HepG2 (cell line): ENCODE results near the gene SNIP1. TPM values are rescaled to one million over a fixed set of nuclear protein-coding genes. Genes with fewer than 3 reads are reported as not detected.

Experiments used
- CCAR2 ChIP-seq: fragments of 200-400 bp; formaldehyde crosslinking; optimal IDR thresholded peaks from 2 replicates; pipeline ENCODE3; 2018; ENCODE audit warnings: low read depth, mild to moderate bottlenecking, low read length, moderate library complexity
- FOXP1 ChIP-seq, 2 experiments: fragments of 450-650 bp in 1 of 2; IDR thresholded peaks; 2 replicates each; pipeline ENCODE4 v1.6.1; 2017 to 2018; ENCODE audit warnings: antibody characterized with exemption in 1 of 2
- GZF1 ChIP-seq: sonication (generic); formaldehyde crosslinking; IDR thresholded peaks from 2 replicates; pipeline ENCODE4 v1.5.1; 2020; ENCODE audit warnings: mild to moderate bottlenecking, missing genetic modification reagents
- PCBP1 ChIP-seq: fragments of 200-400 bp; formaldehyde crosslinking; IDR thresholded peaks from 2 replicates; pipeline ENCODE4 v1.6.1; 2017; ENCODE audit warnings: mild to moderate bottlenecking, low read depth, low read length, borderline replicate concordance
- SALL2 ChIP-seq: sonication (generic); formaldehyde crosslinking; IDR thresholded peaks from 2 replicates; pipeline ENCODE4 v1.8.1; 2023; ENCODE audit warnings: mild to moderate bottlenecking, missing genetic modification reagents, inconsistent platforms
- TCF7 ChIP-seq: sonication (generic); IDR thresholded peaks from 2 replicates; pipeline ENCODE4 v1.6.1; 2016; ENCODE audit warnings: antibody characterized with exemption, low read depth
- ZNF10 ChIP-seq: sonication (generic); formaldehyde crosslinking; IDR thresholded peaks from 2 replicates; pipeline ENCODE4 v1.4.0; 2020; ENCODE audit warnings: mild to moderate bottlenecking, low read depth, missing genetic modification reagents, borderline replicate concordance
- ZNF337 ChIP-seq: sonication (generic); formaldehyde crosslinking; IDR thresholded peaks from 2 replicates; pipeline ENCODE4 v1.5.1; 2020; ENCODE audit warnings: missing genetic modification reagents, low read depth, mild to moderate bottlenecking, borderline replicate concordance
- ZNF563 ChIP-seq: sonication (generic); formaldehyde crosslinking; IDR thresholded peaks from 2 replicates; pipeline ENCODE4 v1.8.0; 2022; ENCODE audit warnings: mild to moderate bottlenecking, moderate library complexity, missing genetic modification reagents
- ZNF772 ChIP-seq: sonication (generic); formaldehyde crosslinking; IDR thresholded peaks from 2 replicates; pipeline ENCODE4 v1.5.0; 2020; ENCODE audit warnings: mild to moderate bottlenecking, missing genetic modification reagents
- ZSCAN22 ChIP-seq: sonication (generic); formaldehyde crosslinking; IDR thresholded peaks from 2 replicates; pipeline ENCODE4 v1.4.0; 2020; ENCODE audit warnings: mild to moderate bottlenecking, missing genetic modification reagents
- polyA plus RNA-seq, 8 experiments: library from polyadenylated mRNA; depleted of rRNA in 3 of 8; stranded (reverse) in 7 of 8; unstranded in 1 of 8; fragments of >200 nt; fragmentation: Illumina TruSeq in 4 of 8; extraction: Trizol in 4 of 8; gene quantifications; 2 replicates each; pipeline versions ENCODE4 v1.2.1 to v1.2.3, GENCODE V29; 2011 to 2016; ENCODE audit warnings: low read depth in 4 of 8, missing spikeins in 1 of 8, mixed read lengths in 1 of 8; ENCODE audit not compliant: insufficient read depth in 1 of 8
- total RNA-seq, 5 experiments: library from RNA; depleted of rRNA; stranded (reverse); fragments of >200 nt; fragmentation: Illumina TruSeq; extraction: Trizol; gene quantifications; 2 replicates each; pipeline ENCODE4 v1.2.3, GENCODE V29; 2016; ENCODE audit warnings: low read depth in 1 of 5
- TF ChIP-seq, protein P1 (sequence below): sonication (generic); formaldehyde crosslinking; IDR thresholded peaks from 2 replicates; pipeline ENCODE4 v1.4.0; 2020; ENCODE audit warnings: missing genetic modification reagents
- TF ChIP-seq, protein P2 (sequence below): sonication (generic); formaldehyde crosslinking; IDR thresholded peaks from 2 replicates; pipeline ENCODE4 v1.5.0; 2020; ENCODE audit warnings: mild to moderate bottlenecking, missing genetic modification reagents
- TF ChIP-seq, protein P3 (sequence below): sonication (generic); formaldehyde crosslinking; IDR thresholded peaks from 2 replicates; pipeline ENCODE4 v1.8.0; 2022; ENCODE audit warnings: low read depth, missing genetic modification reagents
- TF ChIP-seq, protein P4 (sequence below): sonication (generic); formaldehyde crosslinking; IDR thresholded peaks from 2 replicates; pipeline ENCODE4 v1.4.0; 2020; ENCODE audit warnings: missing genetic modification reagents
- TF ChIP-seq, protein P5 (sequence below): sonication (generic); formaldehyde crosslinking; IDR thresholded peaks from 2 replicates; pipeline ENCODE4 v1.8.1; 2023; ENCODE audit warnings: mild to moderate bottlenecking, missing genetic modification reagents
- TF ChIP-seq, protein P6 (sequence below): IDR thresholded peaks from 2 replicates; pipeline ENCODE4 v1.6.1; 2016; ENCODE audit warnings: low read depth, borderline replicate concordance

The SNIP1 gene
- total and polyA plus RNA-seq, 2 of the 13 experiments (the other 11 are each of a cell fraction or from before 2014, with no cell fraction given): 5.5 to 11.2 TPM

DNA sequence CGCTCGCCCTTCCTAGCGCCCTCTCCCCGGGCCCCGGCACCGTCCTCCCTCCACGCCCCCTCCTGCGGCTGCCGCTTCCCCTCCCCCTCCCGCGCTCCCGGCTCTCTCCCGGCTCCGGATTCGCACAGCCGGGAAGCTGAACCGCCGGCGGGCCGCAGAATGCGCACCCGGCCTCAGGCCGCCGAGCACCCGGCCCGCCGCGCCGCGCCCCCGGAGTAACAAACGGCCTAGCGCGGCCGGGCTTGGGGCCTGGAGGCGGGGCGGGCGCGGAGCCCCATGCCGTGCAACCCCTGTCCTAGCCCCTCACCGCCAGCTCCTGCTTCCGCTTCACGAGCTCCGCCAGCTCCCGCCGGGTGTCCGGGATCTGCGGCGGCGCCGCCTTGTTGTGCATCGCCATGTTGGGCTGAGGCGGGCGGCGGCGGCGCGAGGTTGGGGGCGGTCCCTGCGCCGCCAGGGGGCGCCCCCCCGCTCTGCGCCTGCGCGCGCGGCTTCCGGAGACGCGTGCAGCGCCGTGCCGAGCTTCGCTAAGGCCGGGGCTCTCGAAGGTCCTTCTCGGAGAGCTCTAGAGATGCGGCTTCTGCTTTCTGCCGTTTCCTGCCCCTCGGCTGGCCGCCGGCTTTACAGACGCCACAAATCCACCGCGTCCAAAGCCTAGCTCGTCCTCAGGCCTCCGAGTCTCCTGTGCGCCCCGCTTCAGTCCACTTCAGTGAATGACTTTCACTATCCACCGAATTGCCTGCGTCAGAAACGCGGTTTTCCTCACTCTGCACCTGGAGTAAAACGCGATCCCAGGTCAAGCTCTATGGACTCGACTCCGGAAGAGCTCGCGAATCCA is 39.5 kb downstream of the SNIP1 start, which contains the start of gene MEAF6 (continued):
- TF ChIP-seq, protein P1, sequence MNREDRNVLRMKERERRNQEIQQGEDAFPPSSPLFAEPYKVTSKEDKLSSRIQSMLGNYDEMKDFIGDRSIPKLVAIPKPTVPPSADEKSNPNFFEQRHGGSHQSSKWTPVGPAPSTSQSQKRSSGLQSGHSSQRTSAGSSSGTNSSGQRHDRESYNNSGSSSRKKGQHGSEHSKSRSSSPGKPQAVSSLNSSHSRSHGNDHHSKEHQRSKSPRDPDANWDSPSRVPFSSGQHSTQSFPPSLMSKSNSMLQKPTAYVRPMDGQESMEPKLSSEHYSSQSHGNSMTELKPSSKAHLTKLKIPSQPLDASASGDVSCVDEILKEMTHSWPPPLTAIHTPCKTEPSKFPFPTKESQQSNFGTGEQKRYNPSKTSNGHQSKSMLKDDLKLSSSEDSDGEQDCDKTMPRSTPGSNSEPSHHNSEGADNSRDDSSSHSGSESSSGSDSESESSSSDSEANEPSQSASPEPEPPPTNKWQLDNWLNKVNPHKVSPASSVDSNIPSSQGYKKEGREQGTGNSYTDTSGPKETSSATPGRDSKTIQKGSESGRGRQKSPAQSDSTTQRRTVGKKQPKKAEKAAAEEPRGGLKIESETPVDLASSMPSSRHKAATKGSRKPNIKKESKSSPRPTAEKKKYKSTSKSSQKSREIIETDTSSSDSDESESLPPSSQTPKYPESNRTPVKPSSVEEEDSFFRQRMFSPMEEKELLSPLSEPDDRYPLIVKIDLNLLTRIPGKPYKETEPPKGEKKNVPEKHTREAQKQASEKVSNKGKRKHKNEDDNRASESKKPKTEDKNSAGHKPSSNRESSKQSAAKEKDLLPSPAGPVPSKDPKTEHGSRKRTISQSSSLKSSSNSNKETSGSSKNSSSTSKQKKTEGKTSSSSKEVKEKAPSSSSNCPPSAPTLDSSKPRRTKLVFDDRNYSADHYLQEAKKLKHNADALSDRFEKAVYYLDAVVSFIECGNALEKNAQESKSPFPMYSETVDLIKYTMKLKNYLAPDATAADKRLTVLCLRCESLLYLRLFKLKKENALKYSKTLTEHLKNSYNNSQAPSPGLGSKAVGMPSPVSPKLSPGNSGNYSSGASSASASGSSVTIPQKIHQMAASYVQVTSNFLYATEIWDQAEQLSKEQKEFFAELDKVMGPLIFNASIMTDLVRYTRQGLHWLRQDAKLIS (CRISPR knock-in tag): no peak
- TF ChIP-seq, protein P2, sequence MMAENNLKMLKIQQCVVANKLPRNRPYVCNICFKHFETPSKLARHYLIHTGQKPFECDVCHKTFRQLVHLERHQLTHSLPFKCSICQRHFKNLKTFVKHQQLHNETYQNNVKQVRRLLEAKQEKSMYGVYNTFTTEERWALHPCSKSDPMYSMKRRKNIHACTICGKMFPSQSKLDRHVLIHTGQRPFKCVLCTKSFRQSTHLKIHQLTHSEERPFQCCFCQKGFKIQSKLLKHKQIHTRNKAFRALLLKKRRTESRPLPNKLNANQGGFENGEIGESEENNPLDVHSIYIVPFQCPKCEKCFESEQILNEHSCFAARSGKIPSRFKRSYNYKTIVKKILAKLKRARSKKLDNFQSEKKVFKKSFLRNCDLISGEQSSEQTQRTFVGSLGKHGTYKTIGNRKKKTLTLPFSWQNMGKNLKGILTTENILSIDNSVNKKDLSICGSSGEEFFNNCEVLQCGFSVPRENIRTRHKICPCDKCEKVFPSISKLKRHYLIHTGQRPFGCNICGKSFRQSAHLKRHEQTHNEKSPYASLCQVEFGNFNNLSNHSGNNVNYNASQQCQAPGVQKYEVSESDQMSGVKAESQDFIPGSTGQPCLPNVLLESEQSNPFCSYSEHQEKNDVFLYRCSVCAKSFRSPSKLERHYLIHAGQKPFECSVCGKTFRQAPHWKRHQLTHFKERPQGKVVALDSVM (CRISPR knock-in tag): peak; percentile 72; the same call in 1 of the 2 replicates
- TF ChIP-seq ZNF337 (CRISPR knock-in tag): no peak
- no peak for TF ChIP-seq ZNF10 (CRISPR knock-in tag)
- TF ChIP-seq GZF1 (CRISPR knock-in tag): 0 out of 2 replicates have a peak, but pooled peaks have one; percentile 30
- no peak for TF ChIP-seq CCAR2
- TF ChIP-seq, protein P3, sequence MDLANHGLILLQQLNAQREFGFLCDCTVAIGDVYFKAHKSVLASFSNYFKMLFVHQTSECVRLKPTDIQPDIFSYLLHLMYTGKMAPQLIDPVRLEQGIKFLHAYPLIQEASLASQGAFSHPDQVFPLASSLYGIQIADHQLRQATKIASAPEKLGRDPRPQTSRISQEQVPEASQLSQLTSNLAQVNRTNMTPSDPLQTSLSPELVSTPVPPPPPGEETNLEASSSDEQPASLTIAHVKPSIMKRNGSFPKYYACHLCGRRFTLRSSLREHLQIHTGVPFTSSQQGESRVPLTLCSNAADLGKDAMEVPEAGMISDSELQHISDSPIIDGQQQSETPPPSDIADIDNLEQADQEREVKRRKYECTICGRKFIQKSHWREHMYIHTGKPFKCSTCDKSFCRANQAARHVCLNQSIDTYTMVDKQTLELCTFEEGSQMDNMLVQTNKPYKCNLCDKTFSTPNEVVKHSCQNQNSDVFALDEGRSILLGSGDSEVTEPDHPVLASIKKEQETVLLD (CRISPR knock-in tag): no peak; the same call in none of the 2 replicates
- TF ChIP-seq, protein P4, sequence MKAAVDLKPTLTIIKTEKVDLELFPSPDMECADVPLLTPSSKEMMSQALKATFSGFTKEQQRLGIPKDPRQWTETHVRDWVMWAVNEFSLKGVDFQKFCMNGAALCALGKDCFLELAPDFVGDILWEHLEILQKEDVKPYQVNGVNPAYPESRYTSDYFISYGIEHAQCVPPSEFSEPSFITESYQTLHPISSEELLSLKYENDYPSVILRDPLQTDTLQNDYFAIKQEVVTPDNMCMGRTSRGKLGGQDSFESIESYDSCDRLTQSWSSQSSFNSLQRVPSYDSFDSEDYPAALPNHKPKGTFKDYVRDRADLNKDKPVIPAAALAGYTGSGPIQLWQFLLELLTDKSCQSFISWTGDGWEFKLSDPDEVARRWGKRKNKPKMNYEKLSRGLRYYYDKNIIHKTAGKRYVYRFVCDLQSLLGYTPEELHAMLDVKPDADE: no peak
- TF ChIP-seq, protein P5, sequence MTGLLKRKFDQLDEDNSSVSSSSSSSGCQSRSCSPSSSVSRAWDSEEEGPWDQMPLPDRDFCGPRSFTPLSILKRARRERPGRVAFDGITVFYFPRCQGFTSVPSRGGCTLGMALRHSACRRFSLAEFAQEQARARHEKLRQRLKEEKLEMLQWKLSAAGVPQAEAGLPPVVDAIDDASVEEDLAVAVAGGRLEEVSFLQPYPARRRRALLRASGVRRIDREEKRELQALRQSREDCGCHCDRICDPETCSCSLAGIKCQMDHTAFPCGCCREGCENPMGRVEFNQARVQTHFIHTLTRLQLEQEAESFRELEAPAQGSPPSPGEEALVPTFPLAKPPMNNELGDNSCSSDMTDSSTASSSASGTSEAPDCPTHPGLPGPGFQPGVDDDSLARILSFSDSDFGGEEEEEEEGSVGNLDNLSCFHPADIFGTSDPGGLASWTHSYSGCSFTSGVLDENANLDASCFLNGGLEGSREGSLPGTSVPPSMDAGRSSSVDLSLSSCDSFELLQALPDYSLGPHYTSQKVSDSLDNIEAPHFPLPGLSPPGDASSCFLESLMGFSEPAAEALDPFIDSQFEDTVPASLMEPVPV: peak; percentile 40; the same call in 1 of the 2 replicates
- no peak for TF ChIP-seq FOXP1 (IDR thresholded peaks at IDR 0.05)
- no peak for TF ChIP-seq FOXP1 (CRISPR knock-in tag; IDR thresholded peaks at IDR 0.05)
- TF ChIP-seq ZNF563: peak; percentile 84
- TF ChIP-seq, protein P6, sequence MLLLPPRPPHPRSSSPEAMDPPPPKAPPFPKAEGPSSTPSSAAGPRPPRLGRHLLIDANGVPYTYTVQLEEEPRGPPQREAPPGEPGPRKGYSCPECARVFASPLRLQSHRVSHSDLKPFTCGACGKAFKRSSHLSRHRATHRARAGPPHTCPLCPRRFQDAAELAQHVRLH (CRISPR knock-in tag): peak; percentile 72; the same call in 1 of the 2 replicates
- TF ChIP-seq ZSCAN22 (CRISPR knock-in tag): no peak
- no peak for TF ChIP-seq TCF7
- TF ChIP-seq SALL2: peak; percentile 98
- TF ChIP-seq PCBP1: no peak
- peak; percentile 46; the same call in 1 of the 2 replicates for TF ChIP-seq ZNF772 (CRISPR knock-in tag)
